DMS79 treated with DMSO at 0.1 percent for 48 hours (cell line): ENCODE measurements around the gene NADK2.
A peak's percentile ranks its signal among the peaks of the same experiment; 100 is the strongest.

Experiments used
- DNase-seq: peaks from one replicate; lab custom pipeline; 2025; lab: John Stamatoyannopoulos, UW

Gene NADK2

DNA sequence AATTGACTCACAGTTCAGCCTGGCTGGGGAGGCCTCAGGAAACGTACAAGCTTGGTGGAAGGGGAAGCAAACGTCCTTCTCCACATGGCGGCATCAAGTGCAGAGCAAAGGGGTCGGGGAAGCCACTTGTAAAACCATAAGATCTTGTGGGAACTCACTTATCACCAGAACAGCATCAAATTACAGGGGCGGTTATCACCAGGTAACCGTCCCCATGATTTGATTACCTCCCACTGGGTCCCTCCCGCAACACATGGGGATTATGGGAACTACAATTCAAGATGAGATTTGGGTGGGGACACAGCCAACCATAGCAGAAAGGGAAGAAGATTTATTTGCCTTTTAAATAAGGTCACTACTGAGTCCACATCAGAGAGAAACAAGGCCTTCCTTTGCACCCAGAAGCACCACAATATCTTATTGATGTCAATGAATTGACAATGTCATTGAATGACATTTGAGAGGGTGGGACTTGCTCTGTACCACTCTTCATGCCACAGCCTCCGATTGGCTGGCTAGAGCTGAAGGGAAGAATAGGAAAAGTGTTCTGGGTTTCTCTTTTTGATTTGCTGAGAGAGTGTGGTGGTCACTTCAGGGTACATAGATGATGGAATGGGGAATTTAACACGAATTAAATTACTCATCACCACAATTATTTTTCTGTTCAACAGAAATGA, 78.8 kb downstream of the NADK2 start:
- no peak for DNase-seq

DNA sequence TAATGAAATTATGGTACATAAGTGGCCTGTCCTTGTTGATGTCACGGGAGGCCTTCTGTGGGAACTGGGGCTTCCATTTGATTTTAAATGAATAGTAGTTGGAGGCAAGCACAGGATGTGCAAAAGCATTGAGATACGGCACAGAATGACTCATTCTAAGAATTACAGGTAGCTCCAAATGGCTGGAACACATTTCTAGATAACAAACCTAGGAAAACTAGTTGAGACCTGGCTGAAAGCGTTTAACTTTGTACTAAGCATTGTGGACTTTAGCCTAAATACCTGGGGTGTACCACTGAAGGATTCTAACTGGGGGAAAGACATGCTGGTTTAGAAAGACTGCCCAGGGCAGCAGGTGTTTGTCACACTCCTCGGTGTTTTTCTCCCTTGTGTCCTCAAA, 80.4 kb downstream of the NADK2 start:
- DNase-seq: no peak

DNA sequence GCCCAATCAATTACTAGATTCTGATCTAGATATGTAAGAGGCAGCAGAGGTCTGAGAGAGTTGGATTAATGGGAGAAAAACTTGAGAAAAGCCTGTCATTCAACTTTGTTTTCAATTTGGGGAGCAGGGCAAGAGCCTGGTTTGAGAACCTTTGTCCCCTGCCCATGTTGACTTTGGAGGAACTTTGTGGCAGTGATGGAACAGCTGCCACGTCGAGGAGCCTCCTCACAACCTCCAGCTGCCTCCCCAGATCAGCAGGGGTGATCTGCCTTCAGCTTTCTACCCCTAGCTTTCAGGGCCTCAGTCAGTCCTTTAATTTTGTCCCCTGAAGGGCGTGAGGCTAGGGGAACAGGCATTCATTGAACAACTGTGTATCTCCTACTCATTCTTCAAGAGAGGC, 81.1 kb downstream of the NADK2 start:
- DNase-seq: no peak

DNA sequence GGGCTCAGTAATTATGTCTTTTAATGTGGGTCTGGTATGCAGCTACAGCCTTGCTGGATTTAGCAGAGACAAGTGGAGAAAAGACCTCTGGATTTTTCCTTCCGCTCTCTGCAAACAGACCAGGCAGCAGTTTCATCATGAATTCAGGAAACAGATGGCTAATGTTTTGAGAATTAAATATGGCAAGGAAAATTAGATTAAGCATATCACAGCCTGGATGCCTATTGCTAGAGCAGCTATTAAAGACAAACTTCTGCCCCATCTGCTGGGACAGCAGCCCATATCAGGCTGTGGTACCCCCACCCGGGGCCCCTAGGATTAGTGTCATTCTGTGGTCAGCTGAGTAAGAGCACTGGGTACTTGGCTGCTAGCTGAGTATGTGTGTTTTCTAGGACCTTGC, 83.6 kb downstream of the NADK2 start:
- DNase-seq: no peak

DNA sequence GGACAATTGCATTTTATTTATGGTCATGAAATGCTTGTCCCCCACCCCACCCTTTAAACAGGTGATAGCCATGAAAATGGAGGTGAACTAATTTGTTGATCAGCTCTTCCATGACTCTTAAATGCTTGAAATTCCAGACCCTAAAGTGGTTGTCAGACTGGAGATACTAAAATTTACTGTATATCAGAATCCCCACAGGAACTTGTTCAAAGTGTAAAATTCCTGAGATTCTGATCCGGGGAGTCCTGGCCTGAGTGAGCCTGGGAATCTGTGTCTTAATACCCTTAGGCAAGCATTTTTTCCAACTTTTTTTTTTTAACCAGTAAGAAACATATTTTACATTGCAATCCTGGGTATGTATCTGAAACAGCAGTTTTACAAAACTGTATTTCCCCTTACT, 85.1 kb downstream of the NADK2 start:
- no peak for DNase-seq

DNA sequence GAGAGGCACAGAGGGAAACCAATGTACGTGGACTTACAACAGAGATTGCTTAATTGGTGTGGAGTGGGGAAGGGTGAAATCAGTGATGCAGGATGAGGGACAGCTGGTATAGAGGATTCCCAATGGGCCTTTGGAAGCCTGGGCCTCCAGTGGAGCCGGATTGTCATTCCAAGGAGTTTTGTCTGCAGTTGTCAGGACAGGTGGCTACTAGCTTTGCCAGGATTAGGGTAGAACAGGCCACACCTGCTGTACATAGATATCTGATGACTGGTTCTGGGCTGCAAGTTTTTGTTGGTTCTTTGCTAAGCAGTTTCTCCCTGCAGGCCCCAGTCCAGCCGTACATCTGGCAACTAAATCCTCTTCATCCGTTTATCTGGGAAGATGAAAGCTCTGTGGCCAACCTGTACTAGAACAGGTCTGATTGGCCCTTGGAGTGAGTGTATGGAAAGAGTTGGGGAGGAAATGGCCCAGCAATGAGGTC, 85.6 kb downstream of the NADK2 start:
- no peak for DNase-seq

DNA sequence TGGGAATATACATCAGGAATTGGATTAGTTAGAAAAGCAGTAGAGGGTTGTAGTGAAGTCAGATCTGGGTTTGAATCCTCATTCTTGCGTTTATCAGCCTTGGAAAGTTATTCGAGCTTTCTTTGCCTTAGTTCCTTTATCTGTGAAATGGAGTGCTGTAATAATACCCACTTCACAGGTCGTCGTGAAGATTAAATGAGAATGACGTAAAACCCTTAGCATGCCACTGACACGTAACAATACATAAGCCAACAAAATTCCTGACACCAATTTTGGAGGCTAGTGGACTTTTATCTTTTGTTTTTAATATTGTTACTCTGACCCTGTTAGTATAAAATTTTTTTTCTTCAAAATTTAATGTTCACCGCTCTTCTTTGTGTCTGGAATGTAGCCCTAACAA, 86.4 kb downstream of the NADK2 start:
- no peak for DNase-seq

DNA sequence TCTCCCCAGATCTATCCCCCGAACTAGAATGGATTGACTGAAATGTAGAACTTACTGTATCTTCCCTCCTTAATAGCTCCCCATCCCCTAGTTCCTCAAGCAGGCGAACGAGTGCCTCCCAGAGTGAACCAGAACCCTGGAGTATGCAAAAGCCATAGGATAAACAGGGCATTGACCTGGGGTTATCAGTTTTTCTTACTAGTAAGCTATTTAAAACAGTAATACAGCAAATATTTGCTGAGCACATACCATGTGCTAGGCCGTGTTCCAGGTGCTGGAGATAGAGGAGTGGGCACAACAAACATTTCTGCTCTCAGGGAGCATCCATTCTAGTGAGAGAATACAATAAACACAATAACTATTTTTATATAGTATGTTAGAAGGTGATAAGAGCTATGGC, 88.0 kb downstream of the NADK2 start:
- DNase-seq: no peak

DNA sequence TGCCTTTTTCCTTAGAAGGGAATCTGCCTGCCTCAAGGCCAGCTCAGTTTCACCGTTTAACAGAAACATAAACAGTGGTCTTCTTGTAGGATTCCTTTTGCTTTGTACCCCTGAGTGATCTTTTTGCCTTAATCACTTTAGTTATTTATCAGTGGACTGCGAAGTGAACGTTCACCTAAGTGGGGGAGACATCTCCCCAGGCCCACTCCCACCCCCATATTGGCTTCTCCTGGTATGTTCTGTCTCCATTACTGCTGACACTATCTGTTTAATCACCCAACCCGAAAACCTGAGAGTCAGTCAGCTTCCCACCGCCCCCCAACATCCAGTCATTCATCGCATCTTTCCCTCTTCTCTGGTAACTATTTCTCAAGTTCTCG, 88.4 kb downstream of the NADK2 start:
- no peak for DNase-seq

DNA sequence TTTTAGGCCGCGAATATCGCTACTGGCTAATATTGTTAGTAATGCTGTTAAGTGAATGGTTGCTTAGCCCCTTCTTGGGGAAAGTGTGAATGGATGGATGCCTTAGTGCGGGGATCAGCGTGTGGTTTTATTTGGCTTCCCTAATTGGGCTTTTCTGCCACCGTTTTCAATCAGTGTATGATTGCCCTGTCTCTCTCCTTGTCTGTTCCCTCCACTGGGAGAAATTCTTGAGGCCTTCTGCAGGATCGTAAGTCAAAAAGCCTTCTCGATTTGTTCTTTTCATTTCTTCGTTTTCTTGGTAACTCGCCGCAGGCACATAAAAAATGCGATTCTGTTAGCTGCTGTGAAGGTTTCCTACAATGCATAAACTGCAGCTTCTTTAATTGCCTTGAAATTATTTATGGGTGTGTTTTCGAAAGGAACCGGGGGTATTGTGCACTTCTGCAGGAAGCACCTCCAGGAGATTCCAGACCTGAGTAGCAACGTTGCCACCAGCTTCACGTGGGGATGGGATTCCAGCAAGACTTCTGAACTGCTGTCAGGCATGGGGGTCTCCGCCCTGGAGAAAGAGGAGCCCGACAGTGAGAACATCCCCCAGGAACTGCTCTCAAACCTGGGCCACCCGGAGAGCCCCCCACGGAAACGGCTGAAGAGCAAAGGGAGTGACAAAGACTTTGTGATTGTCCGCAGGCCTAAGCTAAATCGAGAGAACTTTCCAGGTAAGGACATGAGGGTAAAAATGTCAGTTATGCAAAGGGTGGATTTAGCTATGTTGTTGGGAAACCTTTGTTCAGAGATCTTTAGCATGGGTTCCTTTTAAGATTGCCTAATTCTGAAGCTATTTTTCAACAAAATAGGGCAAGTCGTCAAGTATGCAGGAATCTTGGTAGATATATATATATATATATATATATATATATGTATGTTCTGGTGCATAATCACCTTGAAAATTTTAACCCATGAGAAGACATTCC, 89.1 kb downstream of the NADK2 start:
- DNase-seq: no peak

DNA sequence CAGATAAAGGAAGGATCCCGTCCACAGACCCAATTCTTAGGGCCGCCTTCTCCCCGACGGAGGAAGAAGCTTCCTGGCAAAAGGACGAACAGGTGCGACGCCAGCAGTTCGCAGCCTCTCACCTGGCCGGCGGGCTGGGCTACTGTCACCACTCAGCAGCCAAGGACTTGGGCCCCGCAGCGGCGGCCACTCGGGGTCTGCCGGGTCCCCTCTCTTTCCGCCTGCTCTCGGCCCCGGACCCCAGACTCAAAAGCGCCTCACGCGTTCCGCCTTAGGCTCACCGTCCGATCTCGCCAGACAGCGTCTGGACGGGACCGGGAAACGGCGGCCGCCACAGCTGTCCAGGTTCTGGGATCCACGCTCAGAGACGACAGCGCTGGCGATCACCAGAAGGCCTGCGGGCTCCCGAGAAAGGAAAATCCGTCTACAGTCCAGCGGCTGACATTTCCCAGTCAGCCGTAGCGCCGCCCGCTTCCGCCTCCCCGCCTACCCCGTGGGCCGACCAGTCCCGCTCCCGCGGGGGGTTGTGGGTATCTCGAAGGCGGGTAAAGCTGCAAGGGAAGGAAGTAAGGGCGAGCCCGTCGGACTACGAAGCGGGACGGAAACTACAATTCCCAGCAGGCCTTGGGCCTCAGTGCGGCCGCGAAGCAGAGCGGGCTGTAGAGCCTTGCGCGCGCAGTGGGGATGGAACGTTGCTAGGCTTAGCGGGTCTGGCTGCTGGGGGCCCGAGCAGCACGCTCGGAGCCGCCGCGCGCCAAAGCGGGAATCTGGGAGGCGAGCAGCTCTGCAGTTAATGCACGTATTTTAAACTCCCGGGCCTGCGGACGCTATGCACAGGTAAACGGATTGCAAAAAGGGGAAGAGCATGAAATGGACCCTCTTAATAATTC, 90.0 kb downstream of the NADK2 start, which contains the start of the genes LMBRD2 and SKP2:
Gene LMBRD2, minus strand, starts transcription at position 454 of the 890 bp plus-strand sequence. CDS start 8,538 bp downstream, outside the sequence.
Gene SKP2, plus strand, starts transcription at position 678 of the 890 bp plus-strand sequence. Its CDS starts 152 bp downstream, at position 830.
- DNase-seq: peak; percentile 94

DNA sequence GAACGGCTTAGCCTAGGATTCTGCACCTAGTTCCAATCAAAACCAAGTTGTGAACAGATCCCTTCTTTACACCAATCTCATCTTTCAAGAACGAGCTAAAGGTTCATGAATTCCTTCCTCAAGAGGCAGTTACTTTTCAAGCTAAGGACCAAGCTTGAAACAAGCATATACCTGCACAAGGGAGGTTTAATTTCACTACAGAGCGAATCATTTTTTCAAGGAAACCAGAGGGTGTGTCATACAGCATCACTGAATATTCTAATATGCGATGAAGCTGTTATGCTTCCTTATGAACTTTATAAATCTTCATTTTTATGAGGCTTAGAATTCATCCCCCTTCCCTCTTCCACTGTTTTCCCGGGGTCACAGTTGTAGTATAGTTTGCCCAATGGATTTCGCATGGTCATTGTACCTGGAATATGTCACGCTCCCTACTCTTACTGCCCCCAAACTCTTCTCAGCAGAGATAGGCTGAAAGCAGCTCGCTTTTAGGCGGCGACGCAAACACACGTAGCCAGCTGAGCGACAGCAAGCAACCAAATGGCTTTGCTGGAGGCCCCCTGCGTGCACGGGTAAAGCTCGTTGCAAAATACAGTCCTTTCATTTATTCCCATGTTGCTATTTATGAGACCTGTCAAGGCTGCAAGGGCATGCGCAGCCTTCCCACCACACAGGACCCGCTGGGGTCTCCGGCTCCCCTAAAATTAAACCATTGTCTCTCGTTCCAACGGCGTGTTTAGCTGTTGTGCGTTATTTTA, 90.9 kb downstream of the NADK2 start:
- DNase-seq: peak; percentile 58

DNA sequence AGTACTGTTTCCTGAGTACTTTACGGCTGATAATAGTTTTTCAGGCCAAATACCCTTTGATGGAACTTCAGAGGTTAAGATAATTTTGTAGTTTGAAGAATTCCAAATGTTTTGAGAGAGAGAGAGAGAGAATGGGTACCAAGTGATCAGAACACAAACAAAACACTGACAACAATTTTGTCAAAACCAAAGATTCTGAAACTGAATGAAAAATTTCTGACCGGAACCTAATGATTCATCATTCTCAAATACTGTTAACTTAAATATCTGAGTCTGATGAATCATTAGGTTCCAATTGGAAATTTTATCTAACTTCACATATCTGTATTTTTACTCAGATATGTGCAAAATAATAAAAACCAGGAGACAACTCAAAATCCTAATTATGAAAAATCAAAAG, 94.0 kb downstream of the NADK2 start:
- DNase-seq: no peak

DNA sequence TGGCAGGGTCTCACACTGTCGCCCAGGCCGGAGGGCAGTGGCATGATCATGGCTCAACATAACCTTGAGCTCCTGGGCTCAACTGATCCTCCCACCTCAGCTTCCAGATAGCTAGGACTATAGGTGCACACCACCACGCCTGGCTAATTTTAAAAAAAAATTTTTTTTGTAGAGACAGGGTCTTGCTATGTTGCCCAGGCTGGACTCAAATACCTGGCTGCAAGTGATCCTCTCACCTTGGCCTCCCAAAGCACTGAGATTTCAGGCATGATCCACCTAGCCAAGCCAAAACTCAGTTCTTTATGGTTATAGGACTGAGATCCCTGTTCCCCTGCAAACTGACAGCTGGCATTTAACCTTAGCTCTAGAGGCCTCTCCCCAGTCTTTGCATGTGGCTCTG, 95.3 kb downstream of the NADK2 start:
- DNase-seq: no peak

DNA sequence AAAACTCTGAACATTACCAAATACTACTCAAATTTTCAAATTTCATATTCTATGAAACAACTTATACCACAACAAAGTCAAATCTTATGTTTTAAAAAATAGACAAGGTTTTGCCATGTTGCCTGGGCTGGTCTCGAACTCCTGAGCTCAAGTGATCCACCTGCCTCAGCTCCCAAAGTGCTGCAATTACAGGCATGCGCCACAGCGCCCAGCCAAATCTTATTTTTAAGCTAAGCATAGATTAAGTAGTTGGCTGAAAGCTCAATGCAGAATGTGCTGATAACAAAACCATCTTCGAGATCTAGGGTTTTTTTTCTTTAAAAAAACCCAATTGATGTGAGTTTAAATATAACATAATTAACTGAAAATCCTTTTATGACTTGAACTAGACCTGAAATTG, 96.4 kb downstream of the NADK2 start:
- DNase-seq: no peak
